HG02970 (cell line): ENCODE results near the gene CDIP1.

Source experiments
- ATAC-seq: cut with Tn5 transposase; IDR thresholded peaks from one replicate; pipeline ENCODE4 v1.9.1; 2021; ENCODE audit warnings: mild to moderate bottlenecking, moderate library complexity, moderate number of reproducible peaks; ENCODE audit not compliant: unreplicated experiment, low FRiP score

Gene CDIP1

GRCh38 chr16:4463522-4464163, 74.9 kb downstream of the CDIP1 start:
- no peak for ATAC-seq

DNA sequence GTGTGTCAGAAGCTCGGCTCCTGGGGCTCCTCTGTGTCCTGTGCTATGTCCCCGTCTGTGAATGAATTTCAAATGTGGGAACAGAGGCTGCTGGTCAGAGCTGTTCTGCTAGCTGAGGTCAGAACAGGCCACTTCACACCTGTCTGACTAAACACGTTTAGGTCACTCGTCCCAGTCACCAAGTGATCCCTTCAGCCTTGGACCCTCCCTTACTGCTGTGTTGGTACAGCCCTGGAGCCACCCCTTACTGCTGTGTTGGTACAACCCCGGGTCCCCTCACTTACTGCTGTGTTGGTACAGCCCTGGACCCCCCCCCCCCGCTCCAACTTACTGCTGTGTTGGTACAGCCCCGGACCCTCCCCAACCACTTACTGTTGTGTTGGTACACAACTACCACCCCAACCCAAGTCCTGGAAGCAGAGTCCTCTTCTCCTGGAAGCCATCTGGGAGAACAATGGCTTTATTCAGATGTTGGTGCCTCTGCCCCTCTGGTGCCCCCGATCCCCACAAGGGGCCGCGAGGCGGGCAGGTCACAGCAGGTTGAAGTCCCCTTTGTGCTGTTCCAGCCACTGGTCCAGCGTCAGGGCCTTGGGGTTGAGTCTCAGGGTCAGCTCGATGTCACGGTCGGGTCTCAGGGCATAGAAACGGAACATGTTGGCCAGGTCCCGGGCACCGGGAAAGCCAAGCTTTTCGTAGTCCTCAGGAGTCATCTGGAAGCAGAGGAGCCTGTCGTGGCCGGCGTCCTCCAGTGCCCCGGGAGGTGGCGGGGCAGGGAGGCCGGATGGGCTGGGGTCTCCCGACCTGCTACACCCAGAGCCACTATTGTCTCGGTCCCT, 77.1 kb downstream of the CDIP1 start:
- no peak for ATAC-seq

DNA sequence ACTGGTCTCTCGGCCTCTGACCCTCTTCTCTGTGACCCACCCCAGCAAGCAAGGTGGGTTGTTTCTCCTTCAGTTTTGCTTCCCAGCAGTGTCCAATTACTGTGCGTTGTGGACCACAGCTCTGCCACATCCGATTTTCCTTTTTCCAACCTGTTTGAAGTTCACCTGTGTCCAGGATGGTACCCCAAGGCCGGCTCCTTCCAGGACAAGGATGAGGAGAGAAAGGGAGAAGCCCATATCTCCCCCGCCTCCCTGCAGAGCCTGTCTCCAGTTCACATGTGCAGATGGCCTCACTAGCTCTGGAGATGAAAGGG, 77.7 kb downstream of the CDIP1 start:
- ATAC-seq = no peak
